HEK293 (cell line): ENCODE measurements around the gene SH3PXD2B.

ENCODE experiments used
- YY1 ChIP-seq: fragments of 450-650 bp; formaldehyde crosslinking; IDR thresholded peaks from 2 replicates; pipeline ENCODE4 v1.5.1; 2018; ENCODE audit warnings: missing biosample characterization, missing genetic modification characterization
- TF ChIP-seq, protein P1 (sequence below): fragments of 450-650 bp; formaldehyde crosslinking; conservative IDR thresholded peaks from 2 replicates; pipeline ENCODE4 v1.5.1; 2016; ENCODE audit warnings: low read depth, missing biosample characterization, missing genetic modification characterization

DNA sequence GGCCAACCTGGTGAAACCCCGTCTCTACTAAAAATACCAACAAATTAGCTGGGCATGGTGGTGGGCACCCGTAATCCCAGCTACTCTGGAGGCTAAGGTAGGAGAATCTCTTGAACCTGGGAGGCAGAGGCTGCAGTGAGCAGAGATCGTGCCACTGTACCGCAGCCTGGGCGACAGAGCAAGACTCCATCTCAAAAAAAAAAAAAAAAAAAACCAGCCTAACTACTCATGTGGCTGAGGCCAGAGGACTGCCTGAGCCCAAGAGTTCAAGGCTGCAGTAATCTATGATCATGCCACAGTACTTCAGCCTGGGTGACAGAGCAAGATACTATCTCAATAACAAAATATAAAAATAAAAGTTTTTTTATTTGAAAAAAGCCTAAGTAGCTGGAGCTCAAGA lies 174.0 kb downstream of the SH3PXD2B start:
- TF ChIP-seq, protein P1, sequence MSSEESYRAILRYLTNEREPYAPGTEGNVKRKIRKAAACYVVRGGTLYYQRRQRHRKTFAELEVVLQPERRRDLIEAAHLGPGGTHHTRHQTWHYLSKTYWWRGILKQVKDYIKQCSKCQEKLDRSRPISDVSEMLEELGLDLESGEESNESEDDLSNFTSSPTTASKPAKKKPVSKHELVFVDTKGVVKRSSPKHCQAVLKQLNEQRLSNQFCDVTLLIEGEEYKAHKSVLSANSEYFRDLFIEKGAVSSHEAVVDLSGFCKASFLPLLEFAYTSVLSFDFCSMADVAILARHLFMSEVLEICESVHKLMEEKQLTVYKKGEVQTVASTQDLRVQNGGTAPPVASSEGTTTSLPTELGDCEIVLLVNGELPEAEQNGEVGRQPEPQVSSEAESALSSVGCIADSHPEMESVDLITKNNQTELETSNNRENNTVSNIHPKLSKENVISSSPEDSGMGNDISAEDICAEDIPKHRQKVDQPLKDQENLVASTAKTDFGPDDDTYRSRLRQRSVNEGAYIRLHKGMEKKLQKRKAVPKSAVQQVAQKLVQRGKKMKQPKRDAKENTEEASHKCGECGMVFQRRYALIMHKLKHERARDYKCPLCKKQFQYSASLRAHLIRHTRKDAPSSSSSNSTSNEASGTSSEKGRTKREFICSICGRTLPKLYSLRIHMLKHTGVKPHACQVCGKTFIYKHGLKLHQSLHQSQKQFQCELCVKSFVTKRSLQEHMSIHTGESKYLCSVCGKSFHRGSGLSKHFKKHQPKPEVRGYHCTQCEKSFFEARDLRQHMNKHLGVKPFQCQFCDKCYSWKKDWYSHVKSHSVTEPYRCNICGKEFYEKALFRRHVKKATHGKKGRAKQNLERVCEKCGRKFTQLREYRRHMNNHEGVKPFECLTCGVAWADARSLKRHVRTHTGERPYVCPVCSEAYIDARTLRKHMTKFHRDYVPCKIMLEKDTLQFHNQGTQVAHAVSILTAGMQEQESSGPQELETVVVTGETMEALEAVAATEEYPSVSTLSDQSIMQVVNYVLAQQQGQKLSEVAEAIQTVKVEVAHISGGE (tag by site-specific recombination), result no peak
- TF ChIP-seq YY1, result no peak
